SIG-M5 (cell line): ENCODE data around the gene PSG11.
"Not testable (repeated sequence)": the region's sequence is repeated elsewhere in the genome, so short reads cannot be mapped to it uniquely, and the experiment has no call there.

Experiments
- DNase-seq: peaks from one replicate; lab custom pipeline; 2025; lab: John Stamatoyannopoulos, UW

PSG11 gene

DNA sequence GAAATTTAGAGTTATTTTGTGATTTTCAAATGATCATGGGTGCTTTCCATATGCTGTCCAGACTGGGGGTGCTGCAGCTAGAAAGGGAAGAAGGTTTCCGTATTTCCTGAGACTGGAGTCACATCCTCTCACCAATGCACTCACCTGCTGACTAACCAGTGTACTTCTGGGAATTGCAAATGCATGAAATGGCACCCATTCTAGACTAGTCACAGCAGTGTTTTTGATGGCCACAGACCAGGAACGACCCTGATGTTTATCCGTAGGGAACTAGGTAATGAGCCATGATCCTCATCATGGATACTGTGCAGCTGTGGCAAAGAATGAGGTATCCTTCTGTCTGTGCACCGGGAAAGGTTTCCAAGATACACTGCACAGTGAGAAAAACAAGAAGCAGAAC lies 37.1 kb downstream of the PSG11 start:
- not testable (repeated sequence) for DNase-seq

DNA sequence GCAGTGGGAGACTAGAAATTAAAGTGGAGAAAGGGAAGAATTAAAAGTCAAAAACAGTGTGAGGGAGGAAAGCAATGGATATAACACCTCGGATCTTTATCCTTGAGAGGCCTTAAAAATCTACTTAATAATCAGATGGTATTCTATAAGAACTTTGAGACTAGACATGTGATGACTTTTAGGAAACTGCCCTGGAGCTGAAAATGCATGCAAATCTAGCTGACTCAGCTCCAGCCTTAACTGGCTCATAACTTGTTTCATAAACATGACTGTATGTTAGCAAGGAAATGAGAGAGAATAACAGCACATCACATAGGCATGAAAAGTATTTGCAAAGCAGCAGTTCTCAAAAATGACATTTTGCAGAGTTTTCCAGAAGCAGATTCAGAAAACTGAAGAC lies 38.1 kb downstream of the PSG11 start:
- not testable (repeated sequence) for DNase-seq

DNA sequence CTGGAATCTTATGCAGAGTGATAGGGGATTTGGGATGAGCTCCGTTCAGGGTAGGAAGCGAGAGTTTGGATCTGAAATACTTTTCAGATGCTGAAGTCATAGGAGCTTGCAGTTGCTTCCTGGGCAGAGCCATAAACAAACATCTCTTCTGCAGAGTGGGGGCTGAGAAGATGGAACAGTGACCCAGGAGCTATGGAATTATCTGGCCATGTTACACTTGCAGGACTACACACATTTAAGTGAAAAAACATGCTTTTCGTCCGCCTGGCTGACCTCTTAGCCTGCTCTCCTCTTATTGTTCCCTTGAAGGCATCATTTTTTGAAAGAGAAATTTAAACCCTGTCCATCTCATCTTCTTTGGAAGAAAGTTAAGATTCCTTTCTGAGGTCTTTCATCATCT lies 40.7 kb downstream of the PSG11 start:
- DNase-seq, result no peak

DNA sequence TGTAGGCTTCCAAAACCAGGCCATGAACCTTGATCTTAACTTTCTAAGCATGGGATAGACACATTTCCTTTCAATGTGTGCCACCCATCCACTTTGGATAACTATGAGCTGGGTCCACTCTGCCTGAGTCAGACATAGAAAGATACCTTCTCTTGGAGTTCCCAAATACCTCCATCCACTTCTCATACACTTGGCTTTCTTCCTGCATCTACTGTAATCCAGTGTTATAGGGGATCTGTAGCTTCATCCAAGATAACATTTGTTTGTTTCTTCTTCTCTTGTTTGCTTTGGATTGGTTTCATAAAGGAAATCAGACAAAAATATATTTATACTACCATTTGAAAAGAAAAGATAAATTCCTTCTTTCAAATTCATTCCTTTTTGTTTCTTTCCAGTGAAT lies 44.2 kb downstream of the PSG11 start:
- not testable (repeated sequence) for DNase-seq

DNA sequence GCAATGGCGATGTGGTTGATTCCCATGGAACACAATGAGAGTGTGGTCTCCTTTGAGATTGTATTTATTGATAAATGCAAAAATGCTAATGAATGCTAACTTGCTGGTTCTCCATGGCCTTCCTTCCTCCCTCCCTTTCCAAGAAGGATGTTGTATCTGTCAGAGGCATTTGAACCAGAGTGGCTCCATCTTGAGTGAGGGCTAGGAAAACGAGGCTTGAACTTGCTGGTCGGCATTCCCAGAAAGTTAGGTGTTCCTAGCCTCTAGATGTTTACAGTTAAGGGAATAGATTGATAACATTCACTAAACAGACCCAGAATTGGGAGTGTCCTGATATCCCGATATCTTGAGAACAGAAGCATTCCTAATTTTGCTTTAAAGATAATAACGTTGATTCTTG lies 54.8 kb downstream of the PSG11 start:
- DNase-seq, result not testable (repeated sequence)

DNA sequence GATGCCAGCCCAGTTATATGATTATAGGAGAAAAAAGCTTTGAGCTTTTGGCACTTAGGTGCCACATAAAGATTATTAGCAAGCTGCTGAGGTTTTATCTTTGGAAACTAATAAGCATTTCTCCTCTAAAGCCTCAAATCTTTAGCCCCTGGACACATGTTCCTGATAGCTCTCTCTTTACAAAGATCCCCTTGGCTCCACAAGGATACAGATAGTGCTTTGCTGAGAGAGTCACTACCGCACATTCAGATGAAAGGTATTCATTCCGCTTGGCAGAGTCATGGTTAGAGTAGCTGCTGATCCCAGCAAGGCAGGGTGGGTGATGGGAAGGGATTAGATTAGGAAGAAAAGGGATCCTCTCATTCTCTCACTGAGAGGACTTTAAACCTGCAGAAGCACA lies 61.1 kb downstream of the PSG11 start:
- DNase-seq, result no peak

DNA sequence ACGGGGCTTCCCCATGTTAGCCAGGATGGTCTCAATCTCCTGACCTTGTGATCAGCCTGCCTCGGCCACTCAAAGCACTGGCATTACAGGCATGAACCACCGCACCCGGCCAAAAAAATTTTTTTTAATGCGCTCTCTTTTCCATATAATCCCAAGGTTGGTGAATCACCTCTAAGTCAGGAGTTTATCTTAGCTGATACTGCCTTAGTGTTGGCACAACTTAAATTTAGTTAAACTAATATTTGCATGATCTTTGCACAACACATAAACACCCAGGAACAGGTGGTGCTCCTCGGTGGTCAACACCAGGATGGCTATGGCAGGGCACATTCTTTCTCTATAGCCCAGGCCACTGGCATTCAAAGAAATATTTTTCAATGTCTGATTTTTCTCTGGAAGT lies 65.2 kb downstream of the PSG11 start:
- DNase-seq, result no peak
